Dendritic cell treated with granulocyte-macrophage colony-stimulating factor and Interleukin-4, amounts not matched to agents 40 ng/mL and 50 ng/mL, for 4 days (primary cell): ENCODE measurements around the gene HCN3.

ENCODE experiments used
- H3K27ac Mint-ChIP-seq: one replicate; pipeline ENCODE4 v1.8.0; 2022; ENCODE audit warnings: mild to moderate bottlenecking, mixed read lengths
- H3K27me3 Mint-ChIP-seq: one replicate; pipeline ENCODE4 v1.8.0; 2022; ENCODE audit warnings: mild to moderate bottlenecking, mixed read lengths
- H3K36me3 Mint-ChIP-seq: one replicate; pipeline ENCODE4 v1.8.0; 2022; ENCODE audit warnings: low read depth, mixed read lengths
- H3K4me1 Mint-ChIP-seq: one replicate; pipeline ENCODE4 v1.8.0; 2022; ENCODE audit warnings: low read depth, mixed read lengths
- H3K4me3 Mint-ChIP-seq: one replicate; pipeline ENCODE4 v1.8.0; 2022; ENCODE audit warnings: mild to moderate bottlenecking, moderate library complexity, mixed read lengths
- H3K9me3 Mint-ChIP-seq: one replicate; pipeline ENCODE4 v1.8.0; 2022; ENCODE audit warnings: mixed read lengths
- intact Hi-C: fragments of 100-400 bp; cut with micrococcal nuclease; formaldehyde crosslinking; loops from one replicate; pipeline ENCODE4 v1.15.0; 2022

The HCN3 gene

DNA sequence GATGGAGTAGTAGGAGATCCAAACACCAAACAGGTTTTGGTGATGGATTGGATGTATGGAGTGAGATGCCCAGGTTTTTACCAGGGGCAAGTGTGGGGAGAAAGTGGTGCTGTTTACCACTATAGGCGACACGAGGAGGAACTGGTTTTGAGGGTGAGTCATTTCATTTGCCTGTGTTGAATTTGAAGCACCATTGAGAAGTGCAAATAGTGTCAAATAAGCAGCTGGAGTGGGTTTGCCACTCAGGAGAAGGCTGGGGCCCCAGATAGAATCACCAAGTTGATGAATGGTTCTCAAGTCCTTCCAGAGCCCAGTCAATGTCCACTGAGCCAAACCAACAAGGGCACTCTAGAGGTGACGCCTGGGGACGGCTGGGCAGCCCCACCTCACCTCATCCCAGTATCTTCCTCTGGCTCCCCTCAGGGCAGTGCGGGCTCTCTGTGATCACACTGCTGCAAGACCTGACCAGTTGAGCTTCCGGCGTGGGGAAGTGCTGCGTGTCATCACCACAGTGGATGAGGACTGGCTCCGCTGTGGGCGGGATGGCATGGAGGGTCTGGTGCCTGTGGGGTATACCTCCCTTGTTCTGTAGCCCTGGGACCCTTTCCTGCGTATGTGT, 52.8 kb downstream of the HCN3 start:
- H3K4me1 Mint-ChIP-seq, result peaks cover 43% of the 10 kb centered on the region
- peak overlapping the region; percentile 47 for H3K27ac Mint-ChIP-seq
- no peaks in the 10 kb centered on the region for H3K9me3 Mint-ChIP-seq
- H3K4me3 Mint-ChIP-seq, result no peak overlapping the region
- peaks cover 78% of the 10 kb centered on the region for H3K36me3 Mint-ChIP-seq
- no peaks in the 10 kb centered on the region for H3K27me3 Mint-ChIP-seq
- intact Hi-C loops, result no loop called here

- no peaks in the 10 kb centered on the region for H3K9me3 Mint-ChIP-seq
Measured at GRCh38 chr1:155334962-155335361, 57.7 kb downstream of the HCN3 start.

More at GRCh38 chr1:155334962-155335361, 57.7 kb downstream of the HCN3 start:
- Mint-ChIP-seq H3K27me3 (no peaks in the 10 kb centered on the region), H3K4me3 (no peak overlapping the region), H3K27ac (no peak overlapping the region), H3K36me3 (peaks cover 85% of the 10 kb centered on the region), H3K4me1 (peaks cover 21% of the 10 kb centered on the region)
- intact Hi-C loops, result no loop called here
